ENCODE results near the gene H6PD. TPM values are rescaled to one million over a fixed set of nuclear protein-coding genes. Genes with fewer than 3 reads are reported as not detected.

The H6PD gene
- total and polyA plus RNA-seq, 2 donors (not counting 3 experiments of a cell fraction or from before 2014, with no cell fraction given): 24.5 to 29.0 TPM

DNA sequence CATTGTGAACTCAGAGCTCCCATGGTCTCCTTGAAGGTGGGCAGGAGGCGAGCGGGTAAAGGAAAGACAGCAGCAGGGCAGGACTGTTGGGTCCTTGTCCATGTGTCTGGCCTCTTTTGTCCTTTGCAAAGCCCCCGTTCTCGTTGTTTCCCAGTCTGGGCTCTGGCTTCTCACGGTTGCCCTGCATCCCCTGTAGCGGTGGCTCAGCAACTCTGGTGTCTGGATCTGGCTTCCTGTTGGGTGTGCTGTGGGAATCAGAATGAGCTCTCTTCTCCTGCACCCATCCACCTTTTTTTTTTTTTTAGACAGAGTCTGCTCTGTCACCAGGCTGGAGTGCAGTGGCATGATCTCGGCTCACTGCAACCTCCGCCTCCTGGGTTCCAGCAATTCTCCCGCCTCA lies 11.1 kb downstream of the H6PD start:
- H3K27me3 ChIP-seq (ENCODE audit: control insufficient read depth in 2 of 2, insufficient read depth in 2 of 2, low read length in 2 of 2): no peaks in the 10 kb centered on the region
- no peaks in the 10 kb centered on the region for H4K20me1 ChIP-seq (replicated peaks; ENCODE audit: control insufficient read depth, extremely low read depth, insufficient read depth, low read length)
- TF ChIP-seq POLR2AphosphoS5 (IDR thresholded peaks at IDR 0.05; ENCODE audit: insufficient read depth, low read depth, low read length) (no peak), GATA2 (IDR thresholded peaks at IDR 0.05; ENCODE audit: insufficient read depth, insufficient read length, low read depth, low read length) (no peak), MYC (IDR thresholded peaks at IDR 0.05; ENCODE audit: low read depth, low read length) (no peak), JUN (IDR thresholded peaks at IDR 0.05; ENCODE audit: borderline replicate concordance, insufficient read depth, insufficient read length, low read depth) (no peak), EZH2 (IDR thresholded peaks at IDR 0.05; ENCODE audit: borderline replicate concordance, low read depth, low read length, severe bottlenecking) (no peak), FOS (IDR thresholded peaks at IDR 0.05; ENCODE audit: borderline replicate concordance, insufficient read depth, low read length) (no peak), POLR2A (IDR thresholded peaks at IDR 0.05; ENCODE audit: low read depth, low read length) (no peak)
- TF ChIP-seq, protein P1, sequence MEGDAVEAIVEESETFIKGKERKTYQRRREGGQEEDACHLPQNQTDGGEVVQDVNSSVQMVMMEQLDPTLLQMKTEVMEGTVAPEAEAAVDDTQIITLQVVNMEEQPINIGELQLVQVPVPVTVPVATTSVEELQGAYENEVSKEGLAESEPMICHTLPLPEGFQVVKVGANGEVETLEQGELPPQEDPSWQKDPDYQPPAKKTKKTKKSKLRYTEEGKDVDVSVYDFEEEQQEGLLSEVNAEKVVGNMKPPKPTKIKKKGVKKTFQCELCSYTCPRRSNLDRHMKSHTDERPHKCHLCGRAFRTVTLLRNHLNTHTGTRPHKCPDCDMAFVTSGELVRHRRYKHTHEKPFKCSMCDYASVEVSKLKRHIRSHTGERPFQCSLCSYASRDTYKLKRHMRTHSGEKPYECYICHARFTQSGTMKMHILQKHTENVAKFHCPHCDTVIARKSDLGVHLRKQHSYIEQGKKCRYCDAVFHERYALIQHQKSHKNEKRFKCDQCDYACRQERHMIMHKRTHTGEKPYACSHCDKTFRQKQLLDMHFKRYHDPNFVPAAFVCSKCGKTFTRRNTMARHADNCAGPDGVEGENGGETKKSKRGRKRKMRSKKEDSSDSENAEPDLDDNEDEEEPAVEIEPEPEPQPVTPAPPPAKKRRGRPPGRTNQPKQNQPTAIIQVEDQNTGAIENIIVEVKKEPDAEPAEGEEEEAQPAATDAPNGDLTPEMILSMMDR (IDR thresholded peaks at IDR 0.05; ENCODE audit: extremely low read depth in 1 of 2, insufficient read depth in 1 of 2, low read depth in 1 of 2, low read length in 2 of 2): no peak
- TF ChIP-seq, protein P2, sequence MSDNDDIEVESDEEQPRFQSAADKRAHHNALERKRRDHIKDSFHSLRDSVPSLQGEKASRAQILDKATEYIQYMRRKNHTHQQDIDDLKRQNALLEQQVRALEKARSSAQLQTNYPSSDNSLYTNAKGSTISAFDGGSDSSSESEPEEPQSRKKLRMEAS (IDR thresholded peaks at IDR 0.05; ENCODE audit: insufficient read depth, insufficient read length): no peak
- H2AFZ ChIP-seq (ENCODE audit: low read depth, low read length): no peak overlapping the region
- ChIA-PET POLR2A (no interaction called here), CTCF (interaction anchor here (1.2 to 3.3 kb wide), 5 partner anchors 9 to 241 kb away, joined by 3 to 27 read pairs (median 6); partner anchors contain the start of gene H6PD)
- FAIRE-seq (no peak), DNase-seq (ENCODE audit: low read depth, low spot score) (no peak)
- no peak overlapping the region for H3K27ac ChIP-seq (ENCODE audit: insufficient read depth, low read depth, low read length)
- H3K9me1 ChIP-seq (replicated peaks; ENCODE audit: control insufficient read depth, extremely low read depth, insufficient read depth, low read length): no peaks in the 10 kb centered on the region
- dilution Hi-C loops (cut with MboI; ENCODE audit: extremely low pct_ligation_motif_present, low sequenced_read_pairs): no loop called here
- peaks cover 8% of the 10 kb centered on the region for H3K4me1 ChIP-seq (ENCODE audit: control insufficient read depth, extremely low read depth, insufficient read depth, low read length)
- H3K36me3 ChIP-seq (ENCODE audit: control insufficient read depth in 2 of 2, extremely low read depth in 1 of 2, insufficient read depth in 2 of 2, low read length in 2 of 2): peaks cover 0 to 11% of the 10 kb centered on the region in 2 experiments
- BruUV-seq (replicated peaks): no TSS peak
- no peaks in the 10 kb centered on the region for H3K9me3 ChIP-seq (replicated peaks; ENCODE audit: control insufficient read depth, insufficient read depth, low read length)
- no peak overlapping the region for H3K4me3 ChIP-seq (replicated peaks in 1 of 3; ENCODE audit: insufficient read depth in 1 of 3, low read depth in 1 of 3, low read length in 3 of 3)
- intact Hi-C loops (cut with micrococcal nuclease): no loop called here
- H3K9ac ChIP-seq (replicated peaks; ENCODE audit: extremely low read depth, insufficient read depth, low read length): no peak overlapping the region
- H3K79me2 ChIP-seq (ENCODE audit: control insufficient read depth, insufficient read depth, low read length): no peaks in the 10 kb centered on the region
- no peak overlapping the region for H3K4me2 ChIP-seq (ENCODE audit: insufficient read depth, low read length)
